IMR-90 (cell line): ENCODE results near the gene KLHL41. TPM values are rescaled to one million over a fixed set of nuclear protein-coding genes. Genes with fewer than 3 reads are reported as not detected.
"Not testable (repeated sequence)": the region's sequence is repeated elsewhere in the genome, so short reads cannot be mapped to it uniquely, and the experiment has no call there.

Source experiments
- ATAC-seq: fragments of 200-7000 bp; cut with Tn5 transposase; 2 replicates; pipeline ENCODE4 v1.9.1; 2020; ENCODE audit warnings: low read depth, mild to moderate bottlenecking, moderate library complexity
- BruUV-seq: library from RNA; stranded (reverse); fragments of 400-500 nt; replicated peaks from 2 replicates; lab custom pipeline; 2021; lab: Mats Ljungman, UMichigan
- CTCF ChIA-PET: fragments of 300-600 bp; formaldehyde crosslinking; extraction: SDS; loops from one replicate; lab custom pipeline; 2021; ENCODE audit warnings: antibody characterized with exemption; lab: Yijun Ruan, JAX
- POLR2A ChIA-PET: fragments of 300-600 bp; sonication (Branson Sonifier 250); formaldehyde crosslinking; loops from one replicate; lab custom pipeline; 2022; ENCODE audit warnings: antibody characterized with exemption; ENCODE audit not compliant: unreplicated experiment; lab: Charles Lee
- DNase-seq: peaks from one replicate; pipeline ENCODE4 v3.0.0; 2013
- H2AFZ ChIP-seq: replicated peaks from 2 replicates; pipeline ENCODE3; 2013; ENCODE audit warnings: low read length, mild to moderate bottlenecking; ENCODE audit not compliant: poor library complexity
- H2AK5ac ChIP-seq: 2 replicates; pipeline ENCODE4 v1.6.1; 2013; ENCODE audit warnings: low read depth, low read length, inconsistent platforms
- H2AK9ac ChIP-seq: replicated peaks from 2 replicates; pipeline ENCODE3; 2013; ENCODE audit warnings: mild to moderate bottlenecking, low read depth, low read length, moderate library complexity; ENCODE audit not compliant: poor library complexity
- H2BK120ac ChIP-seq: 2 replicates; pipeline ENCODE4 v1.6.1; 2013; ENCODE audit warnings: low read depth, low read length, inconsistent platforms
- H2BK15ac ChIP-seq: 3 replicates; pipeline ENCODE4 v1.6.1; 2013; ENCODE audit warnings: low read depth, low read length, inconsistent platforms
- H2BK20ac ChIP-seq: 2 replicates; pipeline ENCODE4 v1.6.1; 2013; ENCODE audit warnings: low read depth, mild to moderate bottlenecking, inconsistent platforms, low read length, moderate library complexity
- H2BK5ac ChIP-seq: 2 replicates; pipeline ENCODE4 v1.6.1; 2013; ENCODE audit warnings: mild to moderate bottlenecking, low read depth, low read length, inconsistent platforms; ENCODE audit not compliant: poor library complexity, severe bottlenecking
- H3K14ac ChIP-seq: replicated peaks from 2 replicates; pipeline ENCODE4 v1.6.1; 2013; ENCODE audit warnings: low read depth, low read length, inconsistent platforms
- H3K18ac ChIP-seq: 2 replicates; pipeline ENCODE4 v1.6.1; 2013; ENCODE audit warnings: low read depth, low read length, control low read depth
- H3K23ac ChIP-seq: 2 replicates; pipeline ENCODE4 v1.6.1; 2013; ENCODE audit warnings: low read depth, low read length, inconsistent platforms
- H3K27ac ChIP-seq: 2 replicates; pipeline ENCODE4 v1.5.1; 2013; ENCODE audit warnings: mild to moderate bottlenecking, control low read depth, low read length; ENCODE audit not compliant: insufficient read depth
- H3K27me3 ChIP-seq: 2 replicates; pipeline ENCODE4 v1.6.1; 2013; ENCODE audit warnings: low read length; ENCODE audit not compliant: control insufficient read depth, insufficient read depth
- H3K36me3 ChIP-seq: 2 replicates; pipeline ENCODE4 v1.6.1; 2013; ENCODE audit warnings: low read length, mixed read lengths; ENCODE audit not compliant: control insufficient read depth, insufficient read depth
- H3K4ac ChIP-seq: 2 replicates; pipeline ENCODE4 v1.6.1; 2013; ENCODE audit warnings: low read depth, low read length, inconsistent platforms
- H3K4me1 ChIP-seq: 2 replicates; pipeline ENCODE4 v1.6.1; 2013; ENCODE audit warnings: low read length, mixed read lengths; ENCODE audit not compliant: control insufficient read depth, insufficient read depth
- H3K4me2 ChIP-seq: 2 replicates; pipeline ENCODE4 v1.6.1; 2013; ENCODE audit warnings: low read depth, mild to moderate bottlenecking, control low read depth, low read length, moderate library complexity
- H3K4me3 ChIP-seq: 2 replicates; pipeline ENCODE4 v1.5.1; 2013; ENCODE audit warnings: low read depth, mild to moderate bottlenecking, control low read depth, low read length, moderate library complexity; ENCODE audit not compliant: insufficient read depth
- H3K56ac ChIP-seq: 2 replicates; pipeline ENCODE4 v1.6.1; 2013; ENCODE audit warnings: low read length, inconsistent platforms; ENCODE audit not compliant: insufficient read depth; ENCODE audit errors: extremely low read depth
- H3K79me1 ChIP-seq, 2 experiments: 2 replicates each; pipeline ENCODE4 v1.6.1; 2013; ENCODE audit warnings: low read length in 2 of 2, inconsistent platforms in 1 of 2, low read depth in 1 of 2
- H3K9ac ChIP-seq: 2 replicates; pipeline ENCODE4 v1.6.1; 2013; ENCODE audit warnings: low read depth, low read length, control low read depth
- H3K9me1 ChIP-seq: 2 replicates; pipeline ENCODE4 v1.6.1; 2013; ENCODE audit warnings: low read length, inconsistent platforms; ENCODE audit not compliant: insufficient read depth
- H3K9me3 ChIP-seq: 2 replicates; pipeline ENCODE4 v1.6.1; 2013; ENCODE audit warnings: low read length; ENCODE audit not compliant: control insufficient read depth, insufficient read depth
- H4K20me1 ChIP-seq: 2 replicates; pipeline ENCODE4 v1.6.1; 2013; ENCODE audit warnings: low read length, inconsistent platforms; ENCODE audit not compliant: insufficient read depth
- H4K5ac ChIP-seq: 2 replicates; pipeline ENCODE4 v1.6.1; 2013; ENCODE audit warnings: mild to moderate bottlenecking, low read depth, low read length, control low read depth
- H4K8ac ChIP-seq, 2 experiments: 2 replicates each; pipeline ENCODE4 v1.6.1; 2013; ENCODE audit warnings: low read depth in 2 of 2, low read length in 2 of 2, control low read depth in 1 of 2, inconsistent platforms in 1 of 2
- H4K91ac ChIP-seq: 2 replicates; pipeline ENCODE4 v1.6.1; 2013; ENCODE audit warnings: low read depth, low read length, inconsistent platforms; ENCODE audit not compliant: insufficient read depth
- WGBS, 2 experiments: methylation state at CpG; one replicate each; pipeline versions ENCODE4 v1.1.5 to v1.1.7; 2013; ENCODE audit warnings: missing lambda C conversion rate in 2 of 2; ENCODE audit not compliant: insufficient read length in 1 of 2; ENCODE audit errors: extremely low coverage in 2 of 2; 5-methylcytosine and 5-hydroxymethylcytosine counted together
- dilution Hi-C: fragments of 300-500 bp; cut with HindIII; formaldehyde crosslinking; loops from one replicate; pipeline ENCODE4 v1.14.3; 2018; ENCODE audit warnings: low sequenced_read_pairs; ENCODE audit not compliant: unreplicated experiment
- in situ Hi-C: fragments of 300-500 bp; cut with MboI; formaldehyde crosslinking; loops from 3 replicates; pipeline ENCODE4 v1.14.3; 2019; ENCODE audit warnings: low sequenced_read_pairs, inconsistent platforms, mixed read lengths
- intact Hi-C: fragments of 100-400 bp; cut with micrococcal nuclease; formaldehyde crosslinking; loops from 2 replicates; pipeline ENCODE4 v1.10.0; 2022
- polyA plus RNA-seq, 3 experiments: library from polyadenylated mRNA; depleted of rRNA; stranded (reverse); fragments of >200 nt; gene quantifications; 2 replicates each; pipeline ENCODE4 v1.2.3, GENCODE V29; 2012; ENCODE audit warnings: low replicate concordance in 1 of 3
- total RNA-seq: library from RNA; depleted of rRNA; stranded (reverse); fragments of >200 nt; gene quantifications from 2 replicates; pipeline ENCODE4 v1.2.3, GENCODE V29; 2012

Gene KLHL41
- total and polyA plus RNA-seq, 2 of the 4 experiments (the other 2 are of a cell fraction) = 0.10 to 0.18 TPM

GRCh38 chr2:169514758-169515157 is 5.3 kb downstream of the KLHL41 start:
- no CpG with 5 or more reads among the region's 7 CpGs for WGBS, 2 experiments
- ATAC-seq, H3K18ac ChIP-seq, H4K20me1 ChIP-seq, H3K56ac ChIP-seq, H2BK120ac ChIP-seq, H3K4me3 ChIP-seq, H2AFZ ChIP-seq, H3K4ac ChIP-seq, H3K14ac ChIP-seq, H3K23ac ChIP-seq, H3K9me3 ChIP-seq, H3K9ac ChIP-seq, H3K36me3 ChIP-seq, H3K79me1 ChIP-seq, H3K27ac ChIP-seq, DNase-seq, POLR2A ChIA-PET, BruUV-seq, H3K27me3 ChIP-seq, H4K91ac ChIP-seq, H3K4me2 ChIP-seq, H2BK20ac ChIP-seq, H2BK15ac ChIP-seq, H2AK9ac ChIP-seq, dilution Hi-C loops, H3K9me1 ChIP-seq, H2AK5ac ChIP-seq, intact Hi-C loops, in situ Hi-C loops, H4K5ac ChIP-seq, H4K8ac ChIP-seq, H3K4me1 ChIP-seq, H2BK5ac ChIP-seq: not testable (repeated sequence)
- CTCF ChIA-PET = interaction anchor here (0.7 kb wide), 1 partner anchor 38 kb away, joined by 3 read pairs; no protein-coding TSS in a partner anchor

- H3K4me1 ChIP-seq, H2BK5ac ChIP-seq, ATAC-seq, H2BK15ac ChIP-seq, H3K4ac ChIP-seq, H3K56ac ChIP-seq, H3K27me3 ChIP-seq, H3K9me3 ChIP-seq, H4K91ac ChIP-seq, H3K9me1 ChIP-seq, H4K20me1 ChIP-seq, H3K23ac ChIP-seq, BruUV-seq, H3K14ac ChIP-seq, H2AFZ ChIP-seq, CTCF ChIA-PET, H3K4me2 ChIP-seq, H2AK9ac ChIP-seq, H4K5ac ChIP-seq, dilution Hi-C loops, H2BK120ac ChIP-seq, H2BK20ac ChIP-seq, H3K18ac ChIP-seq, H3K9ac ChIP-seq, H3K36me3 ChIP-seq, H3K79me1 ChIP-seq, DNase-seq, intact Hi-C loops, POLR2A ChIA-PET, H3K27ac ChIP-seq, H2AK5ac ChIP-seq, H3K4me3 ChIP-seq, H4K8ac ChIP-seq, in situ Hi-C loops: not testable (repeated sequence)
- no CpG with 5 or more reads among the region's 10 CpGs for WGBS, 2 experiments
These were observed 7.0 kb downstream of the KLHL41 start for GRCh38 chr2:169516488-169516995.
